Dermis microvascular lymphatic vessel endothelial cell (primary cell): ENCODE data around the gene GUCY1A1. TPM values are rescaled to one million over a fixed set of nuclear protein-coding genes. Genes with fewer than 3 reads are reported as not detected.

Experiments
- DNase-seq, 2 donors: peaks; one replicate each; pipeline versions ENCODE4 v3.0.0 to v3.0.0-alpha.2; 2010; ENCODE audit warnings: low read depth in 2 of 2
- total RNA-seq: library from RNA; depleted of rRNA; stranded (reverse); fragments of >200 nt; gene quantifications from 2 replicates; pipeline ENCODE4 v1.2.1, GENCODE V29; 2014

The GUCY1A1 gene
- total RNA-seq, 1 donor from 2014 or later = 50.6 TPM

GRCh38 chr4:155774033-155774432 lies 107.4 kb downstream of the GUCY1A1 start:
- DNase-seq = no peak

DNA sequence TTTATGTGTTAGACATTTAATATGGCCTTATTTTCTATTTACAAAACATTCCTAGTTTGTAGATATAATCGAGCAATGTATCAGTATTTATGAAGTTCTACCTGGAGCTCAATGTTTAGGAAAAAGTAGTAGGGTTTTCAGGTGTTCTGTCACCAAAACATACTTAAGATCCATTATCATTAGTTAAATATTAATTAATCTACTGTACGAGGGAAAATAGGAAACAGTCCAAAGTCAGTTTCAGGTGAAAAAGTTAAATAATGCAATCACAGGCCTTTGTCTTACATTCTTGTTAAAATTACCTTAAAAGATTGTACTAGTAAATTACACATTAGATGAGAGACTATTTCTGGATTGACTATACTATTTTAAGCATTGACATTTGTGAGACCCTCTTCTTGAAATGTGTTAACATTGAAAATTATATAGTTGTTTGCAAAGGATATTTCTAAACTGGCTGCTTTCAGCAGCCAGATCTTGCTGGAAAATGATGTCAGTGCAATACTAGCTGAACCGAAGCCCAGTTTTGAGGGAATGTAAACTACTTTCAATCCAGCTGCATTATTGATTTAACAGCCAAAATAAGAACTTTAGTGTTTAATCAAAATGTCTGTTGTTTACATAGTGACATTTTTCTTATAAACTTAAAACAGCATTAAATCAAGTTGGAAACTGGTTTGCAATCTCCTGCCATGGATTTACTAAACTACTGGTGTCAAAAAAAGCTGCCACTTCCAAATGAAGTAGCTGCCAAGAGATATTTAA lies 111.5 kb downstream of the GUCY1A1 start:
- DNase-seq = no peak

GRCh38 chr4:155780775-155781174 lies 114.1 kb downstream of the GUCY1A1 start:
- DNase-seq = no peak

DNA sequence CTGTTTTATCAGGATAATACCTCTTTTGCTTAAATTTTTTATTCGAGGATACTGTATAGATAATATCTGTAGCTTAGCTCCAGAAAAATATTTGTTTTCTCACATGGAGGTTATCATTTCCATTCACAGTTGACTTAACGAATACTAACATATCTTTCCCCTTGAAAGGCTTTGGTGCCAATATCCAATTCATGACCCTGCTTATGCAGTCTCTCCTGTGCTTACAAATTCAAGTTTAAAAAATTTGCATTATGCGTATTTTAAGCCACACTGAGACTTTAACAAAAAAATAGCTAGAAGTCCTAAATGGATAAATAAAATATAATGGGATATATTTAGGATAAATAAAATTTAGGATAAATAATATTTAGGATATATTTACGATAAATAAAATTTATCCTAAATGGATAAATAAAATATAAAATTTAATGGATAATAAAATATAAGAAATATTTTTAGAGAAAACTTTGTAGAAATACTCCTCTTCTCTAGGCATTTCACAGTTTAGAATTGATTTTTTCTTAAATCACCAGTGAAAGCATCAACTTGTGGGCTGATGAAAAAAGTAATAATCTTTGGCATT lies 114.7 kb downstream of the GUCY1A1 start:
- DNase-seq = no peak

Other genes starting within 250 kb of the GUCY1A1 start
- 7.3 and 8.7 TPM in 2 replicates for gene GUCY1B1, start 92.2 kb downstream of the GUCY1A1 start, total RNA-seq
- gene ASIC5, start 199.4 kb downstream of the GUCY1A1 start, total RNA-seq = not detected in 2 replicates
- not detected in 2 replicates for gene TDO2, start 236.8 kb downstream of the GUCY1A1 start, total RNA-seq